ENCODE results near the gene LYPLAL1. TPM values are rescaled to one million over a fixed set of nuclear protein-coding genes. Genes with fewer than 3 reads are reported as not detected.

The LYPLAL1 gene
- total and polyA plus RNA-seq, 8 donors, result 3.6 to 48.1 (median 12.7) TPM

GRCh38 chr1:219160967-219161366, 12.7 kb upstream of the LYPLAL1 start:
- intact Hi-C loops (cut with DNase I; ENCODE audit: low total_unique reads), result no loop called here
- 67 to 77% (median 74%) methylated on average over 2 of the region's 2 CpGs for WGBS, 5 donors
- H3K36me3 ChIP-seq, result no peaks in the 10 kb centered on the region
- TF ChIP-seq POLR2A (IDR thresholded peaks at IDR 0.05) (no peak), POLR2AphosphoS5 (IDR thresholded peaks at IDR 0.05) (no peak), CTCF (IDR thresholded peaks at IDR 0.05) (no peak), EP300 (IDR thresholded peaks at IDR 0.05) (no peak)
- no peaks in the 10 kb centered on the region for H3K9me3 ChIP-seq
- no peak for DNase-seq
- no peak overlapping the region for H3K27ac ChIP-seq
- H3K4me1 ChIP-seq, result no peaks in the 10 kb centered on the region
- H3K4me3 ChIP-seq, result no peak overlapping the region
- no peaks in the 10 kb centered on the region for H3K27me3 ChIP-seq

- WGBS, 5 donors, result 90 to 97% (median 91%) methylated on average over 1 of the region's 1 CpG
- TF ChIP-seq POLR2AphosphoS5 (IDR thresholded peaks at IDR 0.05), result no peak
- TF ChIP-seq EP300 (IDR thresholded peaks at IDR 0.05), result no peak
- no peak for TF ChIP-seq CTCF (IDR thresholded peaks at IDR 0.05)
- no peak for TF ChIP-seq POLR2A (IDR thresholded peaks at IDR 0.05)
- Histone ChIP-seq H3K4me1 (no peaks in the 10 kb centered on the region), H3K36me3 (no peaks in the 10 kb centered on the region), H3K27ac (no peak overlapping the region), H3K9me3 (no peaks in the 10 kb centered on the region), H3K4me3 (no peak overlapping the region), H3K27me3 (no peaks in the 10 kb centered on the region)
- intact Hi-C loops (cut with DNase I; ENCODE audit: low total_unique reads), result no loop called here
- no peak for DNase-seq
Observed at GRCh38 chr1:219161371-219161770, 12.3 kb upstream of the LYPLAL1 start.

- Histone ChIP-seq H3K27ac (no peak overlapping the region), H3K9me3 (no peaks in the 10 kb centered on the region), H3K4me3 (no peak overlapping the region), H3K27me3 (no peaks in the 10 kb centered on the region), H3K4me1 (no peaks in the 10 kb centered on the region), H3K36me3 (no peaks in the 10 kb centered on the region)
- 69 to 83% (median 73%) methylated on average over 4 of the region's 4 CpGs for WGBS, 5 donors
- TF ChIP-seq EP300 (IDR thresholded peaks at IDR 0.05), result no peak
- DNase-seq, result no peak
- intact Hi-C loops (cut with DNase I; ENCODE audit: low total_unique reads), result no loop called here
Observed at GRCh38 chr1:219163401-219163954, 10.2 kb upstream of the LYPLAL1 start.

GRCh38 chr1:219171192-219171935, 2.3 kb upstream of the LYPLAL1 start:
- Histone ChIP-seq H3K4me3 (no peak overlapping the region), H3K9me3 (no peaks in the 10 kb centered on the region), H3K27me3 (no peaks in the 10 kb centered on the region), H3K27ac (no peak overlapping the region), H3K4me1 (peaks cover 14 to 45% (median 32%) of the 10 kb centered on the region in 4 donors), H3K36me3 (no peaks in the 10 kb centered on the region)
- TF ChIP-seq CTCF (IDR thresholded peaks at IDR 0.05) (no peak), POLR2AphosphoS5 (IDR thresholded peaks at IDR 0.05) (no peak), POLR2A (IDR thresholded peaks at IDR 0.05) (no peak), EP300 (IDR thresholded peaks at IDR 0.05) (no peak)
- WGBS, 5 donors, result 42 to 74% (median 55%) methylated on average over 1 of the region's 1 CpG
- no peak for DNase-seq
- intact Hi-C loops (cut with DNase I; ENCODE audit: low total_unique reads), result no loop called here

GRCh38 chr1:219172821-219173220, 857 bp upstream of the LYPLAL1 start:
- Histone ChIP-seq H3K27me3 (no peaks in the 10 kb centered on the region), H3K9me3 (no peaks in the 10 kb centered on the region), H3K36me3 (no peaks in the 10 kb centered on the region), H3K27ac (peak overlapping the region in 2 of 5 donors; percentile 94 to 95), H3K4me3 (no peak overlapping the region), H3K4me1 (peaks cover 14 to 45% (median 36%) of the 10 kb centered on the region in 4 donors)
- no peak for DNase-seq
- TF ChIP-seq CTCF (IDR thresholded peaks at IDR 0.05) (no peak), POLR2AphosphoS5 (IDR thresholded peaks at IDR 0.05) (no peak), EP300 (IDR thresholded peaks at IDR 0.05) (no peak), POLR2A (IDR thresholded peaks at IDR 0.05) (no peak)
- WGBS, 5 donors, result 94 to 98% (median 97%) methylated on average over 2 of the region's 2 CpGs
- intact Hi-C loops (cut with DNase I; ENCODE audit: low total_unique reads), result no loop called here

Data from stomach (tissue), 9 donors.